ENCODE measurements around the gene AK1.

The AK1 gene

DNA sequence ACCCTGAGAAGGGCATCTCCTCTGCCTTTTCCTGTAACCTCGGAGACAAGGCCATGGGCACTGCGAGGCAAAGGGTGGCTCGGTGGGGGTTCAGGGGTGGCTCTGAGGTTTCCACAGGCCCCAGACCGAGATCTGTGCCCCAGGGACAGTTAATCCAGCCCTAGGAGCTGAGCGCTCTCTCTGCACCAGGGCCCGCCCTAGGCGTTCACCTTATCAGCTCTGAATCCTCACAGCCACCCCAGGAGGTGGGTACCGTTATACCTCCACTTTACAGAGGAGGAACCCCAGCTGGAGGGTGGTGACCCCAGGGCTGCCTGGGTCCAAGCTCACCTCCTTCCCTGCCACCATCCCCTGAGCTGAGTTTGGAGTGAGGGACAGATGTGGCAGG lies 20.8 kb downstream of the AK1 start:
- Histone ChIP-seq H3K27ac (ENCODE audit: low read length) (no peak overlapping the region), H3K4me3 (ENCODE audit: low read length) (no peak overlapping the region), H3K9me3 (ENCODE audit: control insufficient read depth, insufficient read depth, low read length) (no peaks in the 10 kb centered on the region), H3K4me1 (ENCODE audit: control insufficient read depth, insufficient read depth, low read length) (peaks cover 3% of the 10 kb centered on the region), H3K27me3 (ENCODE audit: control insufficient read depth, insufficient read depth, low read length) (no peaks in the 10 kb centered on the region), H3K36me3 (ENCODE audit: control insufficient read depth, insufficient read depth, low read length) (no peaks in the 10 kb centered on the region; the same call in 1 of the 2 replicates)
- WGBS (ENCODE audit: insufficient coverage, insufficient read length) = no CpG with 5 or more reads among the region's 8 CpGs
- no peak for DNase-seq (ENCODE audit: low read depth, low spot score)

DNA sequence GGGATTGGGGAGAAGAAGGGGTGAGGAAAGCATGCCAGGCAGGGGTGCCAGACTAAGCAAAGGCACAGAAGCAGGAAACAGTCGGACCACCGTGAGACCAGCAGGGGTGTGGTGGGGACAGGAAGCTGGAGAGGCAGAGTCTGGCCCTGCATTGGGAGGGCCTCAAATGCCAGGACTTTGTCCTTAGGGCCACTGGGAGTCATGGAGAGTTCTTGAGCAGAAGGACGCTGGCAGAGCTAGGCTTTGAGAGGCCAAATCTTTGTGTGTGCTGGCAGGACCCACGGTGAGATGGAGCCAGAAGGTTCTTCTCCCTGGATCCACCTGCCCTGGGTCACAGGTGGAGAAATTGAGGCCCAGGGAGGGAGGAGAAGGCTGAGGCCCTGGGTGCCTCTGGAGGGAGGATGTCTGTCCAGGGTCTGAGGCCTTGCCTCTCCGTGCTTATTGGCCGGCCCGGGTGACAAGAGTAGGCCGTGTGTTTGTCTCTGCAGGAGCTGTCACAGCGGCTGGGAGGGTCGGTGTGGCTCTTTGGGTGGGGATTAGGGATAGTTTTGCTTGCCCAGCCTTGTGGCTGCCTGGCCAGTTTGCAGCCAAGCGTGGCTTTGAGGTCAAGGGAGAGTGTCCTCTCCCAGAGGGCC lies 21.3 kb downstream of the AK1 start:
- Histone ChIP-seq H3K36me3 (ENCODE audit: control insufficient read depth, insufficient read depth, low read length) (no peaks in the 10 kb centered on the region; the same call in 1 of the 2 replicates), H3K27ac (ENCODE audit: low read length) (no peak overlapping the region), H3K9me3 (ENCODE audit: control insufficient read depth, insufficient read depth, low read length) (no peaks in the 10 kb centered on the region), H3K4me3 (ENCODE audit: low read length) (no peak overlapping the region), H3K27me3 (ENCODE audit: control insufficient read depth, insufficient read depth, low read length) (no peaks in the 10 kb centered on the region), H3K4me1 (ENCODE audit: control insufficient read depth, insufficient read depth, low read length) (peaks cover 3% of the 10 kb centered on the region)
- no peak for DNase-seq (ENCODE audit: low read depth, low spot score)
- no CpG with 5 or more reads among the region's 11 CpGs for WGBS (ENCODE audit: insufficient coverage, insufficient read length)

DNA sequence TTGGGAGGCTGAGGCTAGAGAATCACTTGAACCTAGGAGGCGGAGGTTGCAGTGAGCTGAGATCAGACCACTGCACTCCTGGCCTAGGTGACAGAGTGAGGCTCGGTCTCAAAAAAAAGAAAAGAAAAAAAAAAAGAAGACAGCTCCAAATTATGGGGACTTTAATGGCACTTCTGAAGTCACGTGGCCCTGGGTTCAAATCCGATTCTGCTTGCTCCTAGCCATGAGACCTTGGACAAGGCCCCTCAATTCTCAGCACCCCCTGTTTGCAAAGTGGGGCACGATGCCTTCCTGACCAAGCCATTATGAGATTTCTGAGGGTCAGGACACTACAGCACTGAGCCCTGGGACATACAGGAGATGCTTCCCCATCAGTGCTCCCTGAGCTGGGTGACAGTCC lies 22.0 kb downstream of the AK1 start:
- DNase-seq (ENCODE audit: low read depth, low spot score) = no peak
- Histone ChIP-seq H3K9me3 (ENCODE audit: control insufficient read depth, insufficient read depth, low read length) (no peaks in the 10 kb centered on the region), H3K27me3 (ENCODE audit: control insufficient read depth, insufficient read depth, low read length) (no peaks in the 10 kb centered on the region), H3K4me1 (ENCODE audit: control insufficient read depth, insufficient read depth, low read length) (peaks cover 3% of the 10 kb centered on the region), H3K36me3 (ENCODE audit: control insufficient read depth, insufficient read depth, low read length) (no peaks in the 10 kb centered on the region; the same call in 1 of the 2 replicates), H3K4me3 (ENCODE audit: low read length) (no peak overlapping the region), H3K27ac (ENCODE audit: low read length) (no peak overlapping the region)
- no CpG with 5 or more reads among the region's 5 CpGs for WGBS (ENCODE audit: insufficient coverage, insufficient read length)

DNA sequence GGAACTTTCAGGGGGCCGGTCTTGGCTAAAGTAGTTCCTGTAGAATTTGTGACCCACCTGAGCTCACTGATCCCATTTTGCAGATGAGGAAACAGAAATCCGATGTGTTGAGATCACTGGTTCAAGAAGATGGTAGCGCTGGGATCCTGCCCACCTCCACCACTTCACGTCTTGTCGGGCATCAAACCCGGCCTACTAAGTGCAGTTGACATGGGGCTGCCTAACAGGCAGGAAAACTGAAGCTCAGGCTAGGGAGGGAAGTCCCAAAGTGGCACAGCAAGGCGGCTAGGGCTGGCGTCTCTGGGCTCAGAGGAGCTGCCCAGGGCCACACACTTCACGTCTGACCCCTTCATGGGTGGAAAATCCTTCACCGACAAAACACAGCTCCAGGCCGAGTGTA lies 22.5 kb downstream of the AK1 start:
- no peaks in the 10 kb centered on the region for H3K9me3 ChIP-seq (ENCODE audit: control insufficient read depth, insufficient read depth, low read length)
- no peaks in the 10 kb centered on the region for H3K36me3 ChIP-seq (ENCODE audit: control insufficient read depth, insufficient read depth, low read length)
- no peak overlapping the region for H3K27ac ChIP-seq (ENCODE audit: low read length)
- WGBS (ENCODE audit: insufficient coverage, insufficient read length) = no CpG with 5 or more reads among the region's 11 CpGs
- H3K27me3 ChIP-seq (ENCODE audit: control insufficient read depth, insufficient read depth, low read length) = no peaks in the 10 kb centered on the region
- H3K4me3 ChIP-seq (ENCODE audit: low read length) = no peak overlapping the region
- H3K4me1 ChIP-seq (ENCODE audit: control insufficient read depth, insufficient read depth, low read length) = peaks cover 3% of the 10 kb centered on the region
- DNase-seq (ENCODE audit: low read depth, low spot score) = no peak

DNA sequence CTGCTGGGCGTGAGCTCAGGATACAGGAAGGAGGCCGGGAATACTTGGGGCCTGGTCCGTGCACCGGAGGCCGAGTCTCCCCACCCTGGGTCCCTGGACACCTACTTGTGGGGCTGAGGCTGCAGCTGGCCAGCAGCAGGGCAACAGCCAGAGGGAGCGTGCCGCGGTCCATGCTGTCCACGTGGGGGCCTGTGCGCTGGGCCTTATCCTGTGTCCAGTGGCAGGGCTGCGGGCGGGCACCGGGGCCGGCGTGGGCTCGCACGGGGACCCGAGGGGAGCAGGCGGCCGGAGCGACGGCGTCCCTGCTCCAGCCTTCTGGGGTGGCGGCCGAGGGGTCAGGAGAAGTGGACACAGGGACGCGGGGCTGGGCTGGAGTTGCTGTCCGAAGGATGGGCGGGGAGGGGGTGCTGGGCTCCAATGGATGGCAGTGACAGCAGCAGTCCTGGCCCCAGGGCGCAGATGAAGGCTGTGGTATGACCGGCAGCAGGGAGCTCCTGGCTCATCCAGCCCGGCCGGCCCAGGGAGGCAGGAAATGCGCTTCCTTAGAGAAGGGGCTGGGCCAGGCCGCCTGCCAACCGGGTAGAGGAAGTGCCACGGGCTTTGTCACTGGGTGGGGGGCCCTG lies 23.2 kb downstream of the AK1 start, which contains the start of gene ENG:
ENG (minus strand) TSS at position 475 of the 623 bp plus-strand sequence; CDS start at position 172, 303 bp downstream.
- no peak within 1 kb of the TSS for H3K4me3 ChIP-seq (ENCODE audit: low read length)
- H3K27me3 ChIP-seq (ENCODE audit: control insufficient read depth, insufficient read depth, low read length) = no peaks in the 10 kb centered on the region
- no peak within 1 kb of the TSS for H3K27ac ChIP-seq (ENCODE audit: low read length)
- DNase-seq (ENCODE audit: low read depth, low spot score) = no peak
- peaks cover 3% of the 10 kb centered on the region for H3K4me1 ChIP-seq (ENCODE audit: control insufficient read depth, insufficient read depth, low read length)
- WGBS (ENCODE audit: insufficient coverage, insufficient read length) = no CpG with 5 or more reads among the region's 37 CpGs
- H3K36me3 ChIP-seq (ENCODE audit: control insufficient read depth, insufficient read depth, low read length) = no peaks in the 10 kb centered on the region
- H3K9me3 ChIP-seq (ENCODE audit: control insufficient read depth, insufficient read depth, low read length) = no peaks in the 10 kb centered on the region

DNA sequence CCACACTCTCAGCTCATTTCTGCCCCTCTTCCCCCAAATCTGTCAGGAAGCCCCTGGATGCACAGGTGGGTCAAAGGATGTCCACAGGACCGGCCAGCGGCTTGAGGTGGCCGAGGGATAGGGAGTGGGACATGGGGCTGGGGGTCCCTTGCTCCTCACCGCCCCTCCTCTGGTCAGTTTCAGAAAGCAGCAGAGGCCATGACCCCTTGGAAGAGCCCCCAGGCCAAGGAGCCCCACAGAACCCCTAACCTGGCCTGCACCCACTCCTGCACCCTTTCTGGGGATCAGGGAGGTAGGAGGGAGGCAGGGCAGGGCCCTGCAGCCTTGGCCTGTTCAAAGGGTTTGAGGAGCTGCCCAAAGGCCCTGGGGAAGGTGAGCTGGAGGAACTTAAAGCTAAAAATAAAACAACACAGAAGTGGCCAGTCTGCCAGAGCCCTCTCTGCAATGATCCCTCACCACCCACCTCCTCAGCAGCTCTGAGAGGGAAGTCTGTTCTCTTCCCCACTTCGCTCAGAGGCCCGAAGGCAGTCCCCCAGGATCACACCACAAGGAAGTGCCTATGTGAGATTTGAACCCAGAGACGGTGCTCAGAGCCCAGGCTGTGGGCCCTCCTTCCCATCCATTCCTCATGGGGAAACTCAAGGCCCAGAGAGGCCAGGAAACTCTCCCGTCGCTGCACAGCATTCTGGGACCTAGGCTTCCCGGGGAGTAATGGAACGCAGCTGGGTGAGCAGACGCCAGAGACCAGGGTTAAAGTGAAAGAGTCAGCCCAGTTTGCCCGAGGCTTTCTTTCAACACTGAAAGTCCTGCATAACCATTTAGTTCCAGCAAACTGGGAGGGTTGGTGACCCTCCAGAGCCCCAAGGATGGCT lies 23.9 kb downstream of the AK1 start:
- no peaks in the 10 kb centered on the region for H3K27me3 ChIP-seq (ENCODE audit: control insufficient read depth, insufficient read depth, low read length)
- DNase-seq (ENCODE audit: low read depth, low spot score) = no peak

DNA sequence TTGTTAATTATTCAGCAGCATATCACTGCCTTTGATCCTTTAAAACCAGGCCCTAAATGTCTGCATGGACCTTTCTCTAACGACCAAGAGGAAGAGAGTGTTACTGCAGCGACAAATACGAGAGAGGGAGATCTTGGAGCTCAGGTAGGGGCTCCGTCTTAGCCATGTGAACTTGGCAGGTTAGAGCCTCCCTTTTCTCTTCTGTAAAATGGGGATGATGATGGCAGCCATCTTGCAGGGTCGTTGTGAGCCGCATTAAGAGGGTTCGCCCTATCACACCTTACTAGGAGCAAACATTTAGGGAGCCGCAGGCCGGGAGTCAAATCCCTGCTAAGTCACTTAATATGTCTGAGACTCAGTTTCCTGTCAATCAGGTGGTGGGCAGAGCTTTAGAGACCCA lies 24.6 kb downstream of the AK1 start:
- no peaks in the 10 kb centered on the region for H3K36me3 ChIP-seq (ENCODE audit: control insufficient read depth, insufficient read depth, low read length)
- no peak overlapping the region for H3K4me3 ChIP-seq (ENCODE audit: low read length)
- no peak overlapping the region for H3K27ac ChIP-seq (ENCODE audit: low read length)

More for the DNA sequence above, 23.9 kb downstream of the AK1 start:
- Histone ChIP-seq H3K4me3 (ENCODE audit: low read length) (no peak overlapping the region), H3K36me3 (ENCODE audit: control insufficient read depth, insufficient read depth, low read length) (no peaks in the 10 kb centered on the region), H3K9me3 (ENCODE audit: control insufficient read depth, insufficient read depth, low read length) (no peaks in the 10 kb centered on the region), H3K4me1 (ENCODE audit: control insufficient read depth, insufficient read depth, low read length) (peaks cover 3% of the 10 kb centered on the region), H3K27ac (ENCODE audit: low read length) (no peak overlapping the region)
- no CpG with 5 or more reads among the region's 13 CpGs for WGBS (ENCODE audit: insufficient coverage, insufficient read length)

DNA sequence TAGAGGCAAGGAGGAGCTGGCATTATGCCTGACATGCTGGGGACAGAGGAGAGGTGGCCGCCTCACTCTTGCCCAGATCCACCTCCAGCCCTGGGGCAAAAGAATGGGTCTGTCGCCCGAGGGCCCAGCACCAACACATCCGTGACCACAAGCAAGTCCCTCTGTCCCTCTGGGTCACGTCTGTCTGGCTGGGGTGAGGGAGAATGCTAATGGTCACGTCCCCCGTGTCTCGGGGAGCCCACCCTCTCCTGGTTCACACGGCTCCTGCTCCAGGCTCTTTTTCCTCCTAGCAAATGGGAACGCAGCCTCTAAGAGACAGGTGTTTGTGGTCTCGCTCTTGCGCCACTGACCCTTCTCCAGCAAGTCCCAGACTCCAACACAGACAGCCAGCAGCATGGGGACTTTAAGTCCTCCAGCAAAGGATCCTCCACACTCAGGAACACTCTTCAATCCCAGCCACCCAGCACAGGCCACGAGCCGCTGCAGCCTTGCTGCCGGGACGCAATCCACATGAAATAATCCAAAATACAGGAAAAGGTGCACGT lies 27.1 kb downstream of the AK1 start:
- peaks cover 3% of the 10 kb centered on the region; the same call in 1 of the 2 replicates for H3K4me1 ChIP-seq (ENCODE audit: control insufficient read depth, insufficient read depth, low read length)
- H3K27me3 ChIP-seq (ENCODE audit: control insufficient read depth, insufficient read depth, low read length) = no peaks in the 10 kb centered on the region

More for the DNA sequence above, 24.6 kb downstream of the AK1 start:
- Histone ChIP-seq H3K27me3 (ENCODE audit: control insufficient read depth, insufficient read depth, low read length) (no peaks in the 10 kb centered on the region), H3K4me1 (ENCODE audit: control insufficient read depth, insufficient read depth, low read length) (peaks cover 3% of the 10 kb centered on the region; the same call in 1 of the 2 replicates), H3K9me3 (ENCODE audit: control insufficient read depth, insufficient read depth, low read length) (no peaks in the 10 kb centered on the region)
- no CpG with 5 or more reads among the region's 9 CpGs for WGBS (ENCODE audit: insufficient coverage, insufficient read length)
- DNase-seq (ENCODE audit: low read depth, low spot score) = no peak

DNA sequence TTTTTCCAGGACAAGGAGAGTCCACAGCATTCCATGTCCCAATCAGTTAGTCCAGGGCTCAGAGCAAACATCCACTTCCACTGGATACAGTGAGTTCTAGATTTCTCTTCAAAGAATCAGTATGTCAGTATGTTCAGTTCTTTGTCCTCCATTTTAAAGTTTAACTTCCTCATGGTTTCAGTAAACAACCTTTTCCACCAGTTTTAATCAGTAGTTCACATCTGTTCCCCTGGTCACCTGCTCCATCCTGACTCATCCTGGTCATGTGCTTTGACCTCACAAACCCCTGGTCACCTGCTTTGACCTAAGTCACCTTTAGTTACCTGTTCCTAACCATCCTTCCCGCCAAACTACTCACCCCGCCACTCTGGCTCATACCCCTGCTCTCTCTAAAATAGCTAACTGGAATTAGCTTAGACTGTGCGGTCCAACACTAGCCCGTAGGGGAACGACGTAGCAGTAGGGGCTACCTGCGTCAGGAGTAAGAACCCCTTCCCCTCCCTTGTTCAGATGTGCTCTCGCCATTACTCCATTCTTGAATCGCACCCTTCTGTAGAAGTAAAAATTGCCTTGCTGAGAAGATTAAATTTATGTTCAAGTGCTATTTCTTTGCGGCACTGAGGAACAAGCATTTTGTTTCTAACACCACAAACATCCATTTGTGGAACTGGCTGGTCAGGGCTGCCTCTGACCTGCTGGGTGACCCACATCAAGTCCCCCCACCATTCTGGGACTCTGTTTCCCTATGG lies 28.5 kb downstream of the AK1 start:
- Histone ChIP-seq H3K27me3 (ENCODE audit: control insufficient read depth, insufficient read depth, low read length) (no peaks in the 10 kb centered on the region), H3K9me3 (ENCODE audit: control insufficient read depth, insufficient read depth, low read length) (no peaks in the 10 kb centered on the region), H3K36me3 (ENCODE audit: control insufficient read depth, insufficient read depth, low read length) (0 out of 2 replicates have a peak, but pooled peaks cover 2% of the 10 kb centered on the region), H3K4me1 (ENCODE audit: control insufficient read depth, insufficient read depth, low read length) (no peaks in the 10 kb centered on the region; the same call in 1 of the 2 replicates), H3K4me3 (ENCODE audit: low read length) (no peak overlapping the region), H3K27ac (ENCODE audit: low read length) (no peak overlapping the region)
- DNase-seq (ENCODE audit: low read depth, low spot score) = no peak
- WGBS (ENCODE audit: insufficient coverage, insufficient read length) = no CpG with 5 or more reads among the region's 10 CpGs

More for the DNA sequence above, 27.1 kb downstream of the AK1 start:
- WGBS (ENCODE audit: insufficient coverage, insufficient read length) = no CpG with 5 or more reads among the region's 17 CpGs
- 0 out of 2 replicates have a peak, but pooled peaks cover 2% of the 10 kb centered on the region for H3K36me3 ChIP-seq (ENCODE audit: control insufficient read depth, insufficient read depth, low read length)
- H3K27ac ChIP-seq (ENCODE audit: low read length) = no peak overlapping the region
- H3K9me3 ChIP-seq (ENCODE audit: control insufficient read depth, insufficient read depth, low read length) = no peaks in the 10 kb centered on the region
- no peak for DNase-seq (ENCODE audit: low read depth, low spot score)
- no peak overlapping the region for H3K4me3 ChIP-seq (ENCODE audit: low read length)

Data from iPS DF 6.9 (cell line).